ENCODE results near the gene OMA1. TPM values are rescaled to one million over a fixed set of nuclear protein-coding genes. Genes with fewer than 3 reads are reported as not detected.

The OMA1 gene
- 17.3 and 18.0 TPM in 2 replicates for total RNA-seq

DNA sequence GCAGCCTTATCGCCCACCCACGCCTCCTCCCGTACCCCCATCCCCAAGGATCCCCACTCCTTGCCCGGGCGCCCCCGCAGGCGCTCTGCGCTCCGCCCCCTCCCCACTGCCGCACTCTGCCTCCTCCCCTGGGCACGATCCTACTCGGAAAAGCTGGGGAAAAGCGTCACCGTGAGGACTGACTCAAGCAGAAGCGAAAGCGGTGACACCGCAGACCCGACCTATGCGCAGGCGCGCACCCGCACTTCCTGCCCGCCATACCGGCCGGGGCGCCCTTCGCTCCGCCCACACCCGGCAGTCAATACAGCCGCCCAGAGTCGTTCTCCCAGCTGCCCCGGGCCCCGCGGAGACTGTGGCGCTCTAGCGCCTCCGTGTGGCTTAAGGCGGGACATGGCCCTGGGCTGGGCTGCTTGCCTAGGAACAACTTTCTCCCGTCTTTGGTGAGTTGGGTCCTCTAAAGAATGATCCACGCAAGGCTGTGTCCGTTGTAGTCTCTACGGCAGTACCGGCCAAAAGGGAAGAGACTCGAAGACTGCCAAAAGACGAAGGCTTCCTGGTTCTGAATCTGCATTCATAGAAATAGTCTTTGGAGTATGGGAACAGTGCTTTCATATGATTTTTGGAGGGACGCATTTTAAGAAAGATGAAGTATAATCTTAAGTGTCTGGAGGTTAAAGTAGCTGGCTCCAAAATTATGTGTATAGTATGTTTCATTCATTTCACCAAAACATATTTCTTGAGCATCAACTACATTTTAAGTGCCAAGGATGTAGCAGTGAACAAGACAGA lies at the start of gene OMA1:
TSS of gene OMA1 (minus strand) at position 207 of the 789 bp plus-strand sequence. CDS start 7,432 bp downstream, outside the sequence.

DNA sequence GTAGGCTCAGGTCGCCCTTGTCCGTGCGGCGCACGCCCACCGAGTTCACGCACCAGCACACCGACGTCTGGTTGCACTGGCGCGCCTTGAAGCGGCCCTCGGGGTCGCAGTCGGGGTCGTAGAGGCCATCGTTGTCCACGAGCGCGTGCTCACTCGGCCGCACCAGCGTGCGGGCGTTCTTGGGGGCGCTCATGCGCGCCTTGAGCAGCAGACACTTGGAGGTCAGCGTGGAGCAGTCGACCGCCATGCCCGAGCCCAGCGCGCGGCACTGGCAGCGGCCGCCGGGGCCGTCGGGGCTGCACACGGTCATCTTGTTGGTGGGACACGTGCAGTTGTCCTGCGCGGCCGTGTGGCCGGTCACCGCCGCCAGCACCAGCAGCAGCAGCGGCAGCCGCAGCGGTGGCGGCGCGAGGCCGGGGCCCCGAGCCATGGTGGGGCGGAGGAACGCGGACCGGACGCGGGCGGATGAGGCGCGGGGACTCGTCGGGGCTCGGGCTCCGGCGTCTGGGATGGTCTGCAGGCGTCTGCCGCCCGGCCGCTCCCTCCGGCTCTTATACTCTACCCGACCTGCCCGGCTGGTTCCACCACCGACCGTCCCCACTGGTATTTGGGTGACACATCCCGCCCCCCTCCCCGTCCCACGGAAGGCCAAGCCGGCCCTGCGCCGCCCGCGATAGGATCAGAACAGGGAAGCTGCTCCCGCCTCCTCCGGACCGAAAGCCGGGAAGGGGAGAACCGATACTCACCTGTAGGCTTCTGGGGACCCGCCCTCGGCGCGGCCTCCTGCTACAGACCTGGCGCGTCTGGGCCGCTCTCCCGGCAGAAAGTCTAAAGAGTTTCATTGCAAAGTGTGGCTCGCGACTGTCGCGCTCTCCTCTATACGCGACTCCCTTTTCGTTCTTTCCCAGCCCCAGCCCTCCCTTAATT lies 30.5 kb upstream of the OMA1 start, which contains the start of gene TACSTD2:
TSS of gene TACSTD2 (minus strand) at position 526 of the 927 bp plus-strand sequence. CDS start at position 430, 96 bp downstream.

Other genes starting within 250 kb of the OMA1 start
- 37.7 and 61.6 TPM in 2 replicates for gene TACSTD2, start 30.5 kb upstream of the OMA1 start, total RNA-seq
- gene MYSM1, start 153.3 kb upstream of the OMA1 start, total RNA-seq: 20.8 and 25.1 TPM in 2 replicates
- 438 and 728 TPM in 2 replicates for gene JUN, start 237.3 kb upstream of the OMA1 start, total RNA-seq

Measured in placental epithelial cell (primary cell).